Medulla oblongata (tissue), 1 donor: ENCODE results near the gene CTIF.

Source experiments
- DNase-seq: peaks from one replicate; pipeline ENCODE4 v3.0.0-alpha.2; 2015; ENCODE audit errors: extremely low spot score

CTIF gene

DNA sequence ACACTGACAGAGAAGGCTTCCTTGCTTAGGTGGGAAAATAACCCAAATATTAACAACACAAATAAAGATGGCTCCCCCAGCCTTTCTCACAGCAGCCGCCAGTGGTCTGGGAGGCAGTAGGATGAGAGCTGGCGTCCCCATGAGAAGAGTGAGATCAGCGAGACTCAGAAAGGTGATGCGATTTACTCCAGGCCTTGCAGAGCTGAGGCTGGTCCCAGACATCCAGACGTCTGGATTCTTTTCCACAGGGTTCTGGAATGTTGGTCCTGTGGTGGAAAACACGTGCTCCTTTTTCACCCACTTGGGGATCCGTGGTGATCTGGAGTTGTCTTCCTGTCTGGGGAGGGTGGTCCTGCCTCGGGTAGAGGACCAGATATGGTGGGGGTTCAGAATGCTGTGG is 190.6 kb downstream of the CTIF start:
- DNase-seq = no peak

DNA sequence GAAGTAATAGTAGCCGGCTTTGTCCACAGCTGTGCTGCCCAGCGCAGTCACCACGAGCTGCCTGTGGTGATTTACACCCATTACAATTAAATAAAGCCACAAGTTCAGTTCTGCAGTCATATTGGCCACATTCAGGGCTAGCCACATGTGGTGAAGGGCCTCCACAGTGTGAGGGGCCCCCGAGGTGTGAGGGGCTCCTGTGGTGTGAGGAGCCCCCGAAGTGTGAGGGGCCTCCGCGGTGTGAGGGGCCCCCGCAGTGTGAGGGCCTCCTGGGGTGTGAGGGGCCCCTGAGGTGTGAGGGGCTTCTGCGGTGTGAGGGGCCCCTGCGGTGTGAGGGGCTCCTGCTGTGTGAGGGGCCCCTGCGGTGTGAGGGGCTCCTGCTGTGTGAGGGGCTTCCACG is 191.2 kb downstream of the CTIF start:
- no peak for DNase-seq

DNA sequence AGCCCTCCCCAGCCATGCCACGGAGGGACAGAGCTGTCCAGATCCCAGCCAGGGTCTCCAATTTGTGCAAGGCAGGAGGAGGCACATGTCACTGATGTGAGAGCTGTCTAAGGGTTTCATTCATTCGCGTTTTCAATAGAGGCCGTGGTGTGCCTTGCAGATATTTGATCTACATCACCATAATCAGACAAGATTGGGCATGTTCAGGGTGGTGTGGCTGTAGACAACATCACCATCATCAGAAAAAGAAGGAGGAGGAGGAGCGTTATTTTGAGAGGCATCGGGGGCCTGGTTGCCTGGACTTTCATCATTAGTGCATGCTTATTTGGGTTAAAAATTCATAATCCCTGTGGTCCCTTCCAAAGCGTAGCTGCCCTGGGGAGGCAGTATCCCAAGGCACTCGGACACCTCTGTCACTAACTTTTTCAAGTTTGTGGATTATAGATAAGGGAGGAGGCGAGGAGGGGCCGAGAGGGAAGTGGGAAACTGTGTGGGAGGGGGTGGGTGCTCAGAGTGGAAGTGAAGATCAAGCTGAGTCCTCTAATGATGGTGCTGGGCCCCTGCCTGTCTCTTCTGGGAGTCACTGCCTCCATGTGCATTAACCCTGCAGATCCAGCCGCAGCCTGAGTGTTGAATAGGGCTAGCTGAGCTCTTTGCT is 194.1 kb downstream of the CTIF start:
- DNase-seq = no peak

DNA sequence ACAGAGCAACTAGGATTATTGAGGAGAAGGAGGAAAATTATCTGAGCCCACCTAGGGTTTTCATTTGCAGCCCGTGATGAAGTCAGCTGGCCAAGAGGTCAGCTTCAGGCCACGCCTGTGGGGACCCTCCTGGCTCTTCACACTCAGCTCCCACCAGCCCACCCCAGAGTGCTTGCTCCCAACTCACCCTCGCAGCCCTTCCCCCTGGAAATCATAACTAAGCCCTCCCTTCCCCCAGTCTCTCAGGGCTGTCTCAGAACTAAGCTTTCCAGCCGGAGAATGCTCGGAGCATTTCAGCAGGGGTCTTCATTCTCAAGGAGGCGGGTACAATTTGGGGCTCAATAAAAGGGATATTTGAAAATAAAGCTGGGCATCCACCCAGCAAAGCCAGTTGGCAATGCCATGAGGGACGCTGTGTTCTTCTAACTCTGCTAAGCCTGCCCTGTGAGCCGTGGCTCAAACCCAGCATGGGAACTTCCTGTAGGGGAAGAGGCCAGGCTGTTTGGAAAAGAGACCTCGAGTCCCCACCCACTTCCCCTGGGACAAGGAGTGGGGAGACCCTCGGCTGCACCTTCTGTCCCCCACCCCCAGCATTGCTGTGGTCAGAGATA is 194.9 kb downstream of the CTIF start:
- peak; percentile 77 for DNase-seq

DNA sequence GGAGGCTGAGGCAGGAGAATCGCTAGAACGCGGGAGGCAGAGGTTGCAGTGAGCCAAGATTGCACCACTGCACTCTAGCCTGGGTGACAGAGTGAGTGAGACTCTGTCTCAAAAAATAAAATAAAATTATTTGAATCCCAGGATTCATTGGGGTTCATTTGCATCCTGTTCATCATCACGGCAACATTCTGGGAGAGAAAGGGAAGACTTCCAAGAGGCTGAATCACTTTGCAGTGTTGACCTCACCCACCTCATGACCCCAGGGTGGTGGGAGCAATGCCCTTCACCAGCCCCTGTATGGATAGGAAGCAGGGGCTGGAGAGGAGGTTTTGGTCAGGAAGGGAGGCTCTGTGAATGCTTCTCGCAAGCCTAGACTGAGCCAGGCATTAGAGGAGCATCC is 195.6 kb downstream of the CTIF start:
- no peak for DNase-seq

DNA sequence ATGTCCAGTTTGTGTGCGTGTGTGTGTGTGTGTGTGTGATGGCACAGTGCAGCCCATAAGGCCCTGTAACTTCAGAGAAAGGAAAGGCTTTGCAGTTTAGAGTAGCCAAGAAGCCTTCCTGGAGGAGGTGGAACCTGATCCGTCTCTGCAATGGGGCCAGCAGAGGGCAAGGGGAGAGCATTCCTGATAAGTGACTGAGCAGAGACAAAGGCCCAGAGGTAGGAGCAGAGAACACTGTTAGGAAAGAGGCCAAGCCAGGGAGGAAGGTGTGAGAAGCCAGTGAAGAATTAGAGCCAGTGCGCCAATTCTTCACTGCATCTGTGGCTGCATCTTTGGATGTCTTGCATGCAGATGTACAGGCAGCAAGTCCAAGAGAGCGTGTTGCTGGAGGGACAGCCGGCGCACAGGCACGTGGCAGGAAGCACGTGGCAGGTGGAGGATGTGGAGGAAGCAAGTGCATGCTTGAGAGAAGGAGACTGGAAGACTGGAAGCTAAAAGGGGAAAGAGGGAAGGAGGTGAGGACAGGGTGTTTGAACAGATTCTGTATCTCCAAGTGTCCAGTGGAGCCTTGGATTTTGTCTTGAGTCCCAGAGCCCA is 196.3 kb downstream of the CTIF start:
- no peak for DNase-seq

DNA sequence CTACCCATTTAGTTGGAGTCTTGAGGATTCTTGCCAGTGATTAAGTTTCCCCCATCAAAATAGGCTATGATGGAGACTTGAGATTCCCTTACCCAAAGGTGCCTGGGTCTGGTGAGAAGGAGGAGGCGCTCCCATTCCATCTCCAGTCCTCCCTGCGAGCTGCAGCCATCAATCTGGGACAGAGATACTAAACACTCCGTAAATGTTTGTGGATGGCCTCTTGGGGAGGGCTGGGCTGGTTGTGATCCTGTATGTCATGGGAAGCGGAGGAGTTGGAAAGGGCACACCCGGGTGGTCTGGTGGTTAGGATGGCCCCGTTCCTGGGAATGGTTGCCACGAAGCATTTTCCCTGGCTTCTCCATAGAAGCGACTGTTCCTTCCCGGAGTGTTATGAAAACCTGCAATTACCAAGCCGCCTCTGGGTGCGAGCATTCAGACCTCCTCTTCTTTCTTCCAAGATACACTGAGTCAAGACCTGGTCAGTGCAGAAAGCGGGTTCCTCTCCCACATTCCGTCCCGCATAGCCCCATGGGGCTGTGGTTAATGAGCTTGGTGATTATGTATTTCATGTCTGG is 196.9 kb downstream of the CTIF start:
- no peak for DNase-seq

DNA sequence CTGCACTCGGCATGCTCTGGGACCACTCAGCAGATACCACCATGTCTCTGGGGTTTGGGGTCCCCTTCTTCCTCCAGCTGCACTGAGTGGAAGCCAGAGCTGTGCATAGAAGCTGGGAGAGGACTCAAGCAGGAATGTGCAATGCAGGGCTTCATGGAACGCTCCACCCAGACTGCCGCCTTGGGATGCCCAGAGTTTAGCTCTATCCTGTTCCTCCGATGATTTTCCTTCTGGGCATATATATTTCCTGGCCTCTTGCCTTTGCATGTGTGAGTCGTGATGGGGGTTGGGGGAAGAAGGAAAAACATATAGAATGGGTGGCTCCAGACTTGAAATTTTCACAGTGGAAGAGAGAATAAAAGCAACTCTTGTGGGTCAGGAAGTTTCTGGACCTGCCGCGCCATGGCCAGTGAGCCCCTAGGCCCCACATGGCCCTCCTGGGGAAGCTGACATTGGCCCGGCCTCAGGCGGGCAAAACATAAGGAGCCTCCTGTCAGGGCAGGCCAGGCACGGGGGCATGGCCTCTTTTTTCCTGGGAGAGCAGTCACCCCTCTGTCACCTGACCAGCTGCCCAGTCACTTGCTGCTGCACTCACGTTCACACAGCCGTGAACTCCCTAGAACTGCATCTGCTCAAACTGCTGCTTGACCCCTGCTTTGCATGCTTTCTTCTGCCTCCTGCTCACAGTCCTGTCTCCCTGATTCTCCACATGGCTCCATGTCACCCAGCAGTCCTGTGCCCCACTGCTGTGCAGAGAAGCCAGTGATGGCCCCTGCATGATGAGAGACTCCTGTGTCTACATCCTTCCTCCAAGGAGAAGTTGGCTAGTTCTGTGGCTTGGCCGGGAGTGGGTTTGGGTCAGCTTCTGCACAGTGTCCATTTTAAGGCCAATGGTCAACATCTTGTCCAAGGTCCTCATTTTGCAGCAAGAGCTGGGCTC is 197.8 kb downstream of the CTIF start:
- no peak for DNase-seq

DNA sequence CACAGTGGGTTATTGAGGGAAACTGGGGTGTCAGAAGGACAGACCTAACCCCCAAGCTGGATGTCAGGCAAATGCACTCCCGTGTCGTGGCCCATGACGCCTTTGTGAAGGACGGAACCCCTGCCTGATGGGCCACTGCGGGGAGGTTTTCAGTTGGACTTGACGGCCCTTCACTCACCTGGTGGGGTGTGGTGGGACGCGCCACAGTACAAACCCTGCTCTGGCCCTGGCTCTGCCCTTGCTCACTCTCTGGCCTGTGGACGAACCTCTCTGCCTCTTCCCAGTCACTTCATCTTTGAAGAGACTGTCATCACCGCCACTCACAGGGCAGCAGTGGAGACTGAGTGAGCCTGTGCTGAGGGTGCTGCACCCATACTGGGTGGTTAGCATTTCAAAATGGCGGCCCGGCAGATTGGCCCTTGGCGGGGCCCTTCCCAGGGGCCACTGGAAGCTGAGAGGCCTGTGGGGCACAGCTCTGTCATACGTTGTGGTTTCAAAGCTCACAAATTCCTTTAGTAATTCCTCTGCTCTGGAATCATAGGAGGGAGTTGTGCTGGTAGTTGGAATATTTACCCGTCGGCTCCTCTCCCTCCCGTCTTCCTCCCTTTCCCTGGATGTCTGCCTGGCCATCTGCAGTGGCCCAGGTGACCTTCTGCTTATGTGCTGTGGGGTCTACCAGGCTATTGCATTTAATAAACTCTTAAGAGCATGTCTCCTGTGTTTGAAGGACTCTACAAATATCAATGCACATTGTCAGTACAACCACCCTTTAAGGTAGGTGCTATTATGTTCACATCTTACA is 200.6 kb downstream of the CTIF start:
- DNase-seq = no peak

DNA sequence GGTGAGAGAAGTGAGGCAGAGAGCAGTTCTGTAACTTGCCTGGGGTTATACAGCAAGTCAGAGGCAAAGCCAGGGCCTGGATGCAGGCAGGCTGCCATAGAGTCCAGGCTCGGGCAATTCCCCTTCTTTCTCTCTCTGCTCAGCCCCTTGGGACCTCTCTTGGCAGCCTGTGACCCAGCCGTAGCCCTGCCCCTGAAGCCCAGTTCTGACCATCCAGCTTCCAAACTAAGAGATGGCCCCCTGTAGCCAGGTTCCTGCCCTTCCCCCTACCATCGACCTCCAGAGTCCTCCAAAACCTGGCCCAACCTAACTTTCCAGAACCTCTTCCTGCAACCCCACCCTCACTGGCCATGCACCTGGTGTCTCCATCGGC is 201.2 kb downstream of the CTIF start:
- DNase-seq = no peak

DNA sequence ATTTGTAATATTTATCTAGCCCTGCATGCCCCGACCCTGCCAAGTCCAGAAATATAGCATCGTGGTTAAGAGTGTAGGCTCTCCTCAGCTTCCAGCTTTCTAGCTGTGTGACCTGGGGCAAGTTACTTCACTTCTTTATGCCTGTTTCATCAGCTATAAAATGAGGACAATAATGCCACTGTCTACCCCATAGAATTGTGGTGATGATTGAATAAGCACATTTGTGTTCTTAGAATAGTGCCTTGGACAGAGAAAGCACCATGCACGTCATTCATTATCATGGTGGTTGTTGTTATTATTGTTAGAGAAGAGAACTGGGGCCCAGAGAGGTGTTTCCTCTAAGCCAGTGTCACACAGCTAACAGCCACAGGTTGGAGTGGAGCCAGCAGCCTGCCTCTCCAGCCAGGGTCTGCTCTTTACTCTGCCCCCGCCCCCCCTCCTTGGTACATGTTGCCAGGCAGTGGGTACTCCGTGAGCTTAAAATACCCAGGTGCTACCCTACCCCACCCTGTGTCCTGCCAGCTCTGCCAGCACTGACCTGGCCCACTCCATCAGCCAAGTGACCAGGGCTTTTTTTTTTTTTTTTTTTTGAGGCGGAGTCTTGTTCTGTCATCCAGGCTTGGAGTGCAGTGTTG is 202.1 kb downstream of the CTIF start:
- DNase-seq = peak; percentile 57

DNA sequence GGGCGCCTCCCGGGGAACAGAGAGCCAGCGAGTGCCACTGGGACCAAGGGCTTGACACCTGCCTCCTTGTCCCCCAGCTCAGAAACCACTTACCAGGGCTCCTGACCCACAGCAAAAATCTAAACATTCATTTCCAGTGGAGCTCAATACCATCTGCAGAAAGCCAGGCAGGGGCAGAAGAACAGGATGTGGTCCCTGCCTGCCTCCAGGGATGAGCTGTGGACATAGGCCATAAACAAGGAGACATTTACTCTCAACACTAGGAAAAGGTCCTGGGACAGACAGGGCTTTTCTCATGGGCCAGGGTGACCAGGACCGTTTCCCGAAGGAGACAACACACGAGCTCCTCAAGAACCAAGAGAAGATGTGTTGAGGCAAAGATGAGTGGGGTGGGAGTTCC is 203.0 kb downstream of the CTIF start:
- no peak for DNase-seq

DNA sequence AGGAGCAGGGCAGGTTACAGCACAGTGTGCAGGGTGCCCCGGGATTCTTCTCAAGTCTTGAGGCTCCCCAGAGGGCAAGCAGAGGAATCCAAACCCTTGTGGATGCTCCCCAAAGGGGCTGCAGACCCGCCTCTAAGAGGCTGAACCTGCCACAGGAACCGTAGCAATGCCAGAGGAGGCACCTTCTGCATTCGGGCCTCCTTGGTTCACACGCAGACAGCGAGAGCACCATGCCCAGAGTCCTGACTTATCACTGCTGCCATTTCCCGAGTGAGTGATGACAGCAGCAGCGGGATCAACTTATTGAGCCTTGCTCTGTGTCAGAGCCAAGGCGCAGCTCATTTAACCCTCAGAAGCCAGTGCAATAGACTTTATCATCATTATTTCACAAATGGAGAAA is 203.5 kb downstream of the CTIF start:
- no peak for DNase-seq

DNA sequence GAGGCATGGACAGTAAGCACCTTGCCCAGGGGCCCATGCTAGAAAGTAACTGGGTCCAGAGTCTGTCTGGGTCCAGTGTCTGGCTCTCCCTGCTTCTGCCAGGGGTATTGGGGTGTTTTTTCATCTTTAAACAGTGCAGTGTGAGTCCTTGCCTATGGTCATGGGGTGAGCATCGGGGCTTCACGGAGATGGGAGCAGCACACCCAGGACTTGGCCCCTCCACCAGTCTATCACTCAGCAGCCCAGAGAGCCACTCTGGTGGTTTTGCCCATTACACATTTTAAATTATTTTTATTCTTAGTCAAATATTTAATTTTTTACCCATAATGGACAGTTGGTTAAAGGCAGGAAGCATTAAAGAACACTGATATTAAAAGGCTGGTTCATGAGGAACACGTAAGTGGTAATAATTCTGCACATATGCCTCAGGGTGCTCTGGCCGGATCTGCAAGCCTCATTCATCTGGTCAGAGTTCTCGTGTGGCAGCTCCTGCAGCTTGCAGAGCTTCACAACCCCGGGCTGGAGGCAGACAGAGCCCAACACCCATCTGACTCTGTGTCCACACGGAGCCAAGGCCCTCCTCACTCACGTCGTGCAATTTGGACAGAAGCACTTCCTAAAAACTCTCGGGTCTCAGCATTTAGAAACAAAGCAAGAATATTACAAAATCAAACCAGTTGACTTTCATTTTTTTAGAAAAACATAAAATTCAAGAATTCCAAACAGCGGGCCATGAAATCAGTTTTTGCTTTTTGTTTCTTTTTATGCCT is 204.1 kb downstream of the CTIF start:
- DNase-seq = peak; percentile 76

DNA sequence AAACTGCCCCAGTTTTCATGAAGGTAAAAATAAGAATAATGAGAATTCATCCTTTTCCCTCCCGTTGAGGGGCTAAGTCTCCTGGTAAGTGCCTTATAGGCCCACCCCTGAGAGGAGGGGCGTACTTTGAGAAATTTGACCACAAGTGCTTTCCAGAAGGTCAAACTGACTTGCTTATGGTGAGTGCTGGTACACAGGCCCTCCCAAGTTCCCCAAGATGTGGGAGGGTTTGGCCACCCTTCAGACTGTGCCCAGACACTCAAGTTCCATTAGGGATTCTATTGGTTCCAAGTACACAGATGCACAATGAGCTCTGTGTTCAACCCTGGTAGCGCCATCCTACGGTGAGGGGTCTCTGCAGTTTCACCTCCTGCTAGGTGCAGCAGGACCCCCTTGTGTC is 205.1 kb downstream of the CTIF start:
- no peak for DNase-seq

DNA sequence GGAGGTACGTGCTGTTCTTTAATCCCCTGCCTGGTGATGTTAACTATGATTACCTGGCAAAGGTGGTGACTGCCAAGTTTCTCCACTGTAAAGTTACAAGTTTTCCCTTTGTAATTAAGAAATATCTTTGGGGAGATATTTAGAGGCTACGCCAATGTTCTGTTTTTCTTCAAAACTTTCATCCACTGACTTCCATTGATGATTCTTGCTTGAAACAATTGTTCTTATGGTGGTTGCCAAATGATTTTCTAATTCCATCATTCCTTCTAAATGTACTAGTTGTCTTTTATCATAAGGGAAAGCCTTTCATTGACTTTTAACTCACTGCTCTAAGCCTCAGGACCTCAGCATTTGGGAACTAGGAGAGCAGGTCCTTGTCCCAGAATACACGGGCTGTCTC is 206.5 kb downstream of the CTIF start:
- DNase-seq = no peak

DNA sequence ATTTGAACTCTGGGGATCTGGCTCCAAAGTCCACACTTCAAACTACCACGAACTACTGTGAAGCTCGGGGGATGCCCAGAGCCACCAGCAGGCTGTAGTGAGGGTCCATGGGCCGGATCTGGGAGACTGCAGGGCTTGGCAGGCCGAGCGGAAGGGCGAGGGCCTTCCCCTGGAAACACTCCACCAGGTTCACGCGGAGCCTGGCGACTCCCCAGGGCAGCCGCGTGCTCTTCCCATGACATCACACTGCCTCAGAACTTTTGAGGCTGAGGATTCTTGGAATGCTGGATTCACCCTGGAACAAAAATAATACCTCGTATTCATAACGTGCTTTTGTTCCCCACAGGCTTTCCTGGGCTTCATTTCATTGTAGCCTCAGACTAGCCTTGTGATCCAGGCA is 210.9 kb downstream of the CTIF start:
- no peak for DNase-seq

DNA sequence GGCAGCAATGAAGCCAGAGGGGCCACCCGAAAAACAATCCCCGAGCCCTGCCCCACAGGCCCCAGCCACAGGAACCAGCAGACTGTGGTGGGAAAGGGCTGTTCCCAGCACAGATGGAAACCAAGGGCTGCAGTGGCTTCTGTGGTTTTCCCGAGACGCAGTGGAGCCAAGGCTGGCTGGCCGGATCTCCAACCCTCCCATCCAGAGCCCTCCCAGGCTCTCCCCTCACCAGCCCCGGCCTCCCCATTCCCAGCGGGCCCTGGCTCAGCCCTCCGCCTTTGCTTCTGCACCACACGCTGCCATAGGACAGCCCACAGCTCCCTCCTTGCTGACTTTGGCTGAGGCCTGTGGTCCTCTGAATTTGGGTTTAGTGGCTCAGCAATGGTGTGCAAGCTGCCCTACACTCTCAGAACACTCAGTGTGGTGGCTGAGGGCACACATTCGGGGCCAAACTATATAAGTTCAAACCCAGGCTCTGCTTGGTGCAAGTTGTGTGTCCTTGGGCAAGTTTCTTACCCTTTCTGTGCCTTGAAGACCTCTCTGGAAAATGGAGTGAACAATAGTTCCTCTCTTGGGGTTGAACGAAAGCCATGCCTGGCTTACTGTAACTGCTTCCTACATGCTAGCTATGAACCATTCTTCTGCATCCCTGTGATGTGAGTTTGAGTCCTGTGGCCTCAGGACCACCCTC is 211.8 kb downstream of the CTIF start:
- DNase-seq = no peak

DNA sequence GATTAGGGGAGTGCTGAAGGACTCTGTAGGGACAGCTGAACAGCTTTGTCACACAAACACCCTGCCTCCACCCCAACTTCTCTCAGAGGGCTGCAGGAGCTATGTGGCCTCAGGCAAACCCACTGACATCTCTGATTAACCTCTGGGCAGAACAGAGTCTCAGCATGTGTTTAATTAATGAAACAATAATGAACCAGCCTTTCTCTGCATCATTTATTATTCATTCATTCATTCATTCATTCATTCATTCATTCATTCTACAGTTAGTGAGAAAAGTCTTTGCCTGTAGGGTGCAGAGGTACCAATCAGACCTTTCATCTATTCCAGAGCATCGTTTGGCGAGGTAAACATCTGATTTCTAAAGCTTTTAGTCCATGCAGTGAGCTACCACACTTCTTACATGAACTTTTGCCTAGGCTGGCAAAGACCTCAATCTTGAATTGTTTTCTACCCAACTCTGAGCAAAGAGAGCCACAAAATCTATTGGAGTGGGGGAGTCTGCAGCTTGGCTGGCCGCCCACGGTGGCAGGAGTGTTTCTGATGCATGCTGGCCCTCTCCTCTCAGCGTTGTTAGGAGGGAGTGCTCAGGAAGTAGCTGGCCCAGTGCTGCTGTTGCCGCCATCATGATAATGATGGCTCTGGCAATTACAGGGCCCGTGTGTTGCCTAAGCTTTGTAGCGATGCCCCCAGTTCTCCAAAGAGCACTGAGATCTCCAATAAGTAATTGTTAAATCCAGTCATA is 213.1 kb downstream of the CTIF start:
- DNase-seq = no peak
